ENCODE measurements around the gene SPAG16.
A peak's percentile ranks its signal among the peaks of the same experiment; 100 is the strongest.

SPAG16 gene

DNA sequence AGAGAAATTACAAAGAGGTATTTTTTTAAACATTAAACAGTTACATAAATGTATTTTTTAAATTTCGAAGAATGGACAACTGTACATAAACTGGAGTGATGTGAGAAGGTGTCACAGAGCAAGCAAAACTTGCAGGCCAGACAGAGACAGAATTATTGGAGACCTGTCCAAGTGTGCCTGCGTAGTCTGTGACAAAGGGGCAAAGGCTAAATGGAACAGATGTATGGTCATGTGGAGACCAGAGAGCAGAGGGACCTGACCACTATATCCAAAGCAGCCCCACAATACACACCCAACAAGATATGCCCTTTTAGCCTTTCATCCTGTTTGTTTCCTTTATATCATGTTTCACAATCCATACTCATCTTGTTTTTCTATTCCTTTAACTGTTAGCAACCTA is 901.3 kb downstream of the SPAG16 start:
- WGBS: 75% methylated on average over 2 of the region's 2 CpGs

DNA sequence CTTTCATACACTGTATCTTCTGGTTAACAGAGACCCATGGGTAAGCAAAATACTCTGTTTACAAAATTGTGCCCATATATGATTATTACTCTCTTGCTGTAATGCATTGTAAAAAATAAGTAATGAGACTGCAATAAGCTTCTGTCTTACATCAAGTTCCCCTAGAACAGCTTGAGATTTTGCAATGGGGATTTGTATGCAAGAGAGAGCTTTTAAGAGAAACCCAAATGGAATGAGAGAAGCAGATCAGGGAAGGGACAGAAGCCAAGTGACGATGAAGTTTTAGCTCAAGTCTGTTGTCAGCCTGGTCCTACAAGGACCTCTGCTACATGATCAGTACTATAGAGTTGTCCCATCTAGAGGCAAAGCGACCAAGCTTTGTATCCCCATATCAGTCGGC is 908.4 kb downstream of the SPAG16 start:
- Histone ChIP-seq H2BK5ac (ENCODE audit: low read depth, low read length, poor library complexity, severe bottlenecking) (no peak overlapping the region), H3K4me3 (ENCODE audit: insufficient read depth in 1 of 2, low read depth in 1 of 2, low read length in 2 of 2) (no peak overlapping the region), H3K36me3 (ENCODE audit: control insufficient read depth in 1 of 2, insufficient read depth in 2 of 2, low read depth in 1 of 2, low read length in 2 of 2) (no peaks in the 10 kb centered on the region), H3K4me2 (ENCODE audit: low read length, poor library complexity, severe bottlenecking) (no peak overlapping the region), H3K27me3 (ENCODE audit: control insufficient read depth in 1 of 2, insufficient read depth in 1 of 2, low read length in 2 of 2) (no peaks in the 10 kb centered on the region), H2BK120ac (ENCODE audit: low read depth, low read length) (no peak overlapping the region), H3K79me1 (replicated peaks; ENCODE audit: low read length, poor library complexity, severe bottlenecking) (no peaks in the 10 kb centered on the region), H2AK5ac (ENCODE audit: low read length, severe bottlenecking) (peak overlapping the region; percentile 77), H3K4me1 (ENCODE audit: control insufficient read depth, insufficient read depth, low read depth, low read length) (no peaks in the 10 kb centered on the region), H3K18ac (ENCODE audit: low read depth in 1 of 2, low read length in 2 of 2) (no peak overlapping the region), H3K9ac (ENCODE audit: low read length) (no peak overlapping the region), H3K4ac (ENCODE audit: low read depth in 1 of 2, low read length in 2 of 2) (no peak overlapping the region), H4K8ac (ENCODE audit: low read length) (no peak overlapping the region), H2BK12ac (ENCODE audit: low read length in 2 of 2) (no peak overlapping the region), H2BK15ac (ENCODE audit: low read depth, poor library complexity, severe bottlenecking) (no peak overlapping the region), H4K91ac (ENCODE audit: low read length) (no peak overlapping the region), H2AFZ (ENCODE audit: low read depth, low read length) (no peak overlapping the region), H3K23ac (ENCODE audit: low read length in 2 of 2) (no peak overlapping the region), H3K14ac (ENCODE audit: low read length in 2 of 2) (no peak overlapping the region), H3K27ac (ENCODE audit: low read length, poor library complexity, severe bottlenecking) (no peak overlapping the region), H3K9me3 (ENCODE audit: control insufficient read depth, low read length) (no peaks in the 10 kb centered on the region)
- peak; percentile 22 for DNase-seq
- WGBS: 94% methylated on average over 2 of the region's 3 CpGs

More for the DNA sequence above, 901.3 kb downstream of the SPAG16 start:
- Histone ChIP-seq H3K23ac (ENCODE audit: low read length in 2 of 2) (no peak overlapping the region), H3K4me1 (ENCODE audit: control insufficient read depth, insufficient read depth, low read depth, low read length) (no peaks in the 10 kb centered on the region), H3K27ac (ENCODE audit: low read length, poor library complexity, severe bottlenecking) (no peak overlapping the region), H4K8ac (ENCODE audit: low read length) (no peak overlapping the region), H2BK120ac (ENCODE audit: low read depth, low read length) (no peak overlapping the region), H3K27me3 (ENCODE audit: control insufficient read depth in 1 of 2, insufficient read depth in 1 of 2, low read length in 2 of 2) (no peaks in the 10 kb centered on the region), H2BK15ac (ENCODE audit: low read depth, poor library complexity, severe bottlenecking) (no peak overlapping the region), H3K36me3 (ENCODE audit: control insufficient read depth in 1 of 2, insufficient read depth in 2 of 2, low read depth in 1 of 2, low read length in 2 of 2) (no peaks in the 10 kb centered on the region), H3K4me2 (ENCODE audit: low read length, poor library complexity, severe bottlenecking) (no peak overlapping the region), H3K9ac (ENCODE audit: low read length) (no peak overlapping the region), H2BK12ac (ENCODE audit: low read length in 2 of 2) (no peak overlapping the region), H3K14ac (ENCODE audit: low read length in 2 of 2) (no peak overlapping the region), H3K18ac (ENCODE audit: low read depth in 1 of 2, low read length in 2 of 2) (no peak overlapping the region), H2AK5ac (ENCODE audit: low read length, severe bottlenecking) (no peak overlapping the region), H3K9me3 (ENCODE audit: control insufficient read depth, low read length) (no peaks in the 10 kb centered on the region), H2BK5ac (ENCODE audit: low read depth, low read length, poor library complexity, severe bottlenecking) (no peak overlapping the region), H3K4me3 (ENCODE audit: insufficient read depth in 1 of 2, low read depth in 1 of 2, low read length in 2 of 2) (no peak overlapping the region), H2AFZ (ENCODE audit: low read depth, low read length) (no peak overlapping the region), H3K4ac (ENCODE audit: low read depth in 1 of 2, low read length in 2 of 2) (no peak overlapping the region), H4K91ac (ENCODE audit: low read length) (no peak overlapping the region), H3K79me1 (replicated peaks; ENCODE audit: low read length, poor library complexity, severe bottlenecking) (no peaks in the 10 kb centered on the region)
- DNase-seq: no peak

DNA sequence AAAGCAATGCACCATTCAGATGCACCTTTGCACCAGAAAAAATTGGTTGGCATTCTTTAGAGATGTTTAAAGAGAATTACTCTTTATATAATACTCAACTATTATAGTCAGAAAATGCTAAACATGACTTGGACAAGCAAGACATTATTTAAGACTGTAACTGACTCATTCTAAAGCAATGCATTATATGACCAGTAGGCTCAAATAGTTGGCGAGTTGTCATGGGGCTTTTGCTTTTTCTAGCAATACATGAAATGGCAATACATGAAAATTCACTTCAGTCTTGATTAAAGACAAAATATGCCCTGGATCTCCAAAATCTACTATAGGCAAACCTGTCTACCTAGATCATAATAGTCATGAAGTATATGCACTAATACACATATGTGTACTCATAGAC is 909.7 kb downstream of the SPAG16 start:
- H3K14ac ChIP-seq (ENCODE audit: low read length in 2 of 2): no peak overlapping the region
- no peak overlapping the region for H2BK120ac ChIP-seq (ENCODE audit: low read depth, low read length)
- H3K9ac ChIP-seq (ENCODE audit: low read length): no peak overlapping the region
- H2BK15ac ChIP-seq (ENCODE audit: low read depth, poor library complexity, severe bottlenecking): no peak overlapping the region
- H3K18ac ChIP-seq (ENCODE audit: low read depth in 1 of 2, low read length in 2 of 2): no peak overlapping the region
- H2BK12ac ChIP-seq (ENCODE audit: low read length in 2 of 2): no peak overlapping the region
- no peaks in the 10 kb centered on the region for H3K27me3 ChIP-seq (ENCODE audit: control insufficient read depth in 1 of 2, insufficient read depth in 1 of 2, low read length in 2 of 2)
- no peak overlapping the region for H3K27ac ChIP-seq (ENCODE audit: low read length, poor library complexity, severe bottlenecking)
- H2BK5ac ChIP-seq (ENCODE audit: low read depth, low read length, poor library complexity, severe bottlenecking): no peak overlapping the region
- no peak overlapping the region for H3K23ac ChIP-seq (ENCODE audit: low read length in 2 of 2)
- H3K36me3 ChIP-seq (ENCODE audit: control insufficient read depth in 1 of 2, insufficient read depth in 2 of 2, low read depth in 1 of 2, low read length in 2 of 2): no peaks in the 10 kb centered on the region
- no peaks in the 10 kb centered on the region for H3K9me3 ChIP-seq (ENCODE audit: control insufficient read depth, low read length)
- DNase-seq: peak; percentile 42
- H4K8ac ChIP-seq (ENCODE audit: low read length): no peak overlapping the region
- H3K4me3 ChIP-seq (ENCODE audit: insufficient read depth in 1 of 2, low read depth in 1 of 2, low read length in 2 of 2): no peak overlapping the region
- H4K91ac ChIP-seq (ENCODE audit: low read length): no peak overlapping the region
- H3K4me1 ChIP-seq (ENCODE audit: control insufficient read depth, insufficient read depth, low read depth, low read length): no peaks in the 10 kb centered on the region
- H3K4ac ChIP-seq (ENCODE audit: low read depth in 1 of 2, low read length in 2 of 2): no peak overlapping the region
- no peak overlapping the region for H2AK5ac ChIP-seq (ENCODE audit: low read length, severe bottlenecking)
- no peak overlapping the region for H2AFZ ChIP-seq (ENCODE audit: low read depth, low read length)
- 17% methylated on average over 1 of the region's 1 CpG for WGBS
- H3K79me1 ChIP-seq (replicated peaks; ENCODE audit: low read length, poor library complexity, severe bottlenecking): no peaks in the 10 kb centered on the region
- H3K4me2 ChIP-seq (ENCODE audit: low read length, poor library complexity, severe bottlenecking): no peak overlapping the region

DNA sequence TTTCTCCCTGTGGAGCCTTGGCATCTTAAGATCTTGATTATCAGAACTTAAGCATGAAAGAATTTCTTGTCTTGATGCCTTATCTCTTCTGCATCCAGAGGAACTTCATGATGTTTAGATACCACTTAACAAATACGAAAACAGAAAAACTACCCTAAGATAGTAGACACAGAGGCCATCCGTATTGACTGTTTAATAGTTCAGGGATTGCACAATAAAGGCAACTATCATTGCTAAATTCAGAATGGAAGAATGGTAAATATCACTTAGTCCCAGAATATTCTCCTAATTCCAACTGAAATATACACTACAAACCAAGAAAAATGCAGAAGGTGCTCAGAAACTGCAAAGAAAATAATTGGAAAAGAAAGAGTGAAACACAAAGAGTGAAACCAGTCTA is 912.0 kb downstream of the SPAG16 start:
- Histone ChIP-seq H3K9me3 (ENCODE audit: control insufficient read depth, low read length) (no peaks in the 10 kb centered on the region), H3K36me3 (ENCODE audit: control insufficient read depth in 1 of 2, insufficient read depth in 2 of 2, low read depth in 1 of 2, low read length in 2 of 2) (no peaks in the 10 kb centered on the region), H3K9ac (ENCODE audit: low read length) (no peak overlapping the region), H3K79me1 (replicated peaks; ENCODE audit: low read length, poor library complexity, severe bottlenecking) (no peaks in the 10 kb centered on the region), H2BK5ac (ENCODE audit: low read depth, low read length, poor library complexity, severe bottlenecking) (no peak overlapping the region), H3K14ac (ENCODE audit: low read length in 2 of 2) (no peak overlapping the region), H4K8ac (ENCODE audit: low read length) (no peak overlapping the region), H3K4me2 (ENCODE audit: low read length, poor library complexity, severe bottlenecking) (no peak overlapping the region), H2AFZ (ENCODE audit: low read depth, low read length) (no peak overlapping the region), H2BK120ac (ENCODE audit: low read depth, low read length) (no peak overlapping the region), H3K4me3 (ENCODE audit: insufficient read depth in 1 of 2, low read depth in 1 of 2, low read length in 2 of 2) (no peak overlapping the region), H2BK12ac (ENCODE audit: low read length in 2 of 2) (no peak overlapping the region), H3K4ac (ENCODE audit: low read depth in 1 of 2, low read length in 2 of 2) (no peak overlapping the region), H3K27ac (ENCODE audit: low read length, poor library complexity, severe bottlenecking) (no peak overlapping the region), H3K18ac (ENCODE audit: low read depth in 1 of 2, low read length in 2 of 2) (no peak overlapping the region), H2BK15ac (ENCODE audit: low read depth, poor library complexity, severe bottlenecking) (no peak overlapping the region), H3K23ac (ENCODE audit: low read length in 2 of 2) (no peak overlapping the region), H2AK5ac (ENCODE audit: low read length, severe bottlenecking) (no peak overlapping the region), H4K91ac (ENCODE audit: low read length) (no peak overlapping the region), H3K4me1 (ENCODE audit: control insufficient read depth, insufficient read depth, low read depth, low read length) (no peaks in the 10 kb centered on the region), H3K27me3 (ENCODE audit: control insufficient read depth in 1 of 2, insufficient read depth in 1 of 2, low read length in 2 of 2) (no peaks in the 10 kb centered on the region)
- no peak for DNase-seq
- WGBS: 33% methylated on average over 1 of the region's 2 CpGs

Measured in mesenchymal stem cell (in vitro differentiated cells and primary cell).